HCT116 (cell line): Measurements from ENCODE around the gene TRPV5. TPM values are rescaled to one million over a fixed set of nuclear protein-coding genes. Genes with fewer than 3 reads are reported as not detected.

Experiments used
- ATAC-seq: fragments of 200-7000 bp; cut with Tn5 transposase; 2 replicates; pipeline ENCODE4 v1.9.1; 2020; ENCODE audit warnings: mild to moderate bottlenecking, moderate library complexity
- BruUV-seq: library from RNA; stranded (reverse); fragments of 400-500 nt; replicated peaks from 2 replicates; lab custom pipeline; 2021; lab: Mats Ljungman, UMichigan
- CTCF ChIA-PET: fragments of 300-600 bp; sonication (Branson Sonifier 250); formaldehyde crosslinking; loops from one replicate; lab custom pipeline; 2021; ENCODE audit warnings: antibody characterized with exemption; lab: Charles Lee
- POLR2A ChIA-PET: fragments of 300-600, 350-600 bp; sonication (Branson Sonifier 250); formaldehyde crosslinking; loops from one replicate; lab custom pipeline; 2021; ENCODE audit warnings: antibody characterized with exemption; lab: Charles Lee
- RAD21 ChIA-PET, 2 experiments: fragments of 300-600 bp; sonication (Branson Sonifier 250); formaldehyde crosslinking; loops; one replicate each; lab custom pipeline; 2023; ENCODE audit warnings: low total read pairs in 2 of 2; ENCODE audit not compliant: uncharacterized antibody in 2 of 2, unreplicated experiment in 2 of 2, low non-redundant PET in 1 of 2; lab: Charles Lee
- DNase-seq: peaks from one replicate; pipeline ENCODE4 v3.0.0-alpha.2; 2010; ENCODE audit warnings: low read depth, low spot score
- H2AFZ ChIP-seq: fragments of 200-600 bp; shearing (Covaris generic), sonication (generic); 2 replicates; pipeline ENCODE4 v1.6.1; 2017; ENCODE audit warnings: low read depth, mixed run types, mixed read lengths, antibody characterized with exemption, low read length; ENCODE audit not compliant: poor library complexity, severe bottlenecking
- H3K27ac ChIP-seq: 2 replicates; pipeline ENCODE4 v1.5.1; 2012; ENCODE audit warnings: low read depth, low read length
- H3K27me3 ChIP-seq: fragments of 200-600 bp; sonication (generic); 2 replicates; pipeline ENCODE4 v1.6.1; 2016; ENCODE audit warnings: mixed run types, low read length, mixed read lengths; ENCODE audit not compliant: insufficient read depth
- H3K36me3 ChIP-seq, 2 experiments: fragments of 200-500 bp in 1 of 2; fragments of 200-600 bp in 1 of 2; sonication (Bioruptor generic) in 1 of 2; sonication (generic) in 1 of 2; 2 replicates each; pipeline versions ENCODE4 v1.5.1 to v1.6.1; 2014 to 2016; ENCODE audit warnings: low read length in 2 of 2, inconsistent platforms in 1 of 2, mixed read lengths in 1 of 2, mixed run types in 1 of 2; ENCODE audit not compliant: insufficient read depth in 2 of 2, control insufficient read depth in 1 of 2
- H3K4me1 ChIP-seq, 2 experiments: fragments of 200-600 bp in 1 of 2; sonication (generic) in 1 of 2; 2 replicates each; pipeline versions ENCODE4 v1.5.1 to v1.6.1; 2012 to 2017; ENCODE audit warnings: low read length in 2 of 2, inconsistent platforms in 1 of 2, mild to moderate bottlenecking in 1 of 2, mixed read lengths in 1 of 2, mixed run types in 1 of 2, moderate library complexity in 1 of 2; ENCODE audit not compliant: insufficient read depth in 2 of 2, control insufficient read depth in 1 of 2
- H3K4me2 ChIP-seq: fragments of 200-600 bp; sonication (generic); 2 replicates; pipeline ENCODE4 v1.6.1; 2017; ENCODE audit warnings: mixed run types, low read length, mixed read lengths
- H3K4me3 ChIP-seq, 2 experiments: fragments of 200-600 bp in 1 of 2; sonication (generic) in 1 of 2; replicated peaks in 1 of 2; 2 replicates each; pipeline ENCODE4 v1.5.1; 2011 to 2016; ENCODE audit warnings: low read length in 2 of 2, control low read depth in 1 of 2, low read depth in 1 of 2, mild to moderate bottlenecking in 1 of 2, mixed read lengths in 1 of 2, mixed run types in 1 of 2
- H3K79me2 ChIP-seq: fragments of 200-600 bp; sonication (generic); 2 replicates; pipeline ENCODE4 v1.6.1; 2017; ENCODE audit warnings: mild to moderate bottlenecking, mixed run types, low read length, moderate library complexity, mixed read lengths; ENCODE audit not compliant: insufficient read depth
- H3K9ac ChIP-seq: fragments of 200-600 bp; sonication (generic); 2 replicates; pipeline ENCODE4 v1.6.1; 2016; ENCODE audit warnings: low read length, mixed read lengths
- H3K9me2 ChIP-seq: fragments of 200-600 bp; sonication (generic), shearing (Covaris generic); 2 replicates; pipeline ENCODE4 v1.6.1; 2017; ENCODE audit warnings: mixed run types, mild to moderate bottlenecking, moderate library complexity; ENCODE audit not compliant: insufficient read depth
- H3K9me3 ChIP-seq, 2 experiments: fragments of 200-500 bp in 1 of 2; fragments of 200-600 bp in 1 of 2; sonication (Bioruptor generic) in 1 of 2; sonication (generic) in 1 of 2; 2 replicates each; pipeline ENCODE4 v1.6.1; 2014 to 2017; ENCODE audit warnings: low read length in 2 of 2, mixed read lengths in 2 of 2, inconsistent platforms in 1 of 2, low read depth in 1 of 2, mild to moderate bottlenecking in 1 of 2, mixed run types in 1 of 2, moderate library complexity in 1 of 2; ENCODE audit not compliant: control insufficient read depth in 1 of 2, insufficient read depth in 1 of 2
- H4K20me1 ChIP-seq: fragments of 200-600 bp; sonication (generic), shearing (Covaris generic); 2 replicates; pipeline ENCODE4 v1.6.1; 2017; ENCODE audit warnings: mixed run types, mild to moderate bottlenecking, moderate library complexity; ENCODE audit not compliant: insufficient read depth
- ATF3 ChIP-seq: IDR thresholded peaks from 2 replicates; pipeline ENCODE4 v1.6.1; 2012
- CBX3 ChIP-seq: IDR thresholded peaks from 2 replicates; pipeline ENCODE4 v1.6.1; 2012; ENCODE audit warnings: low read depth
- CEBPB ChIP-seq: IDR thresholded peaks from 2 replicates; pipeline ENCODE4 v1.6.1; 2012; ENCODE audit warnings: low read depth
- EGR1 ChIP-seq: IDR thresholded peaks from 2 replicates; pipeline ENCODE4 v1.6.1; 2012; ENCODE audit warnings: low read depth
- ELF1 ChIP-seq: IDR thresholded peaks from 2 replicates; pipeline ENCODE4 v1.6.1; 2012; ENCODE audit warnings: low read depth, borderline replicate concordance
- EZH2 ChIP-seq: fragments of 200-600 bp; sonication (generic); IDR thresholded peaks from 2 replicates; pipeline ENCODE4 v1.6.1; 2017; ENCODE audit warnings: antibody characterized with exemption, mixed run types
- EZH2phosphoT487 ChIP-seq: fragments of 200-600 bp; IDR thresholded peaks from 2 replicates; pipeline ENCODE4 v1.6.1; 2018; ENCODE audit warnings: antibody characterized with exemption, borderline replicate concordance
- JUND ChIP-seq: IDR thresholded peaks from 2 replicates; pipeline ENCODE4 v1.6.1; 2012
- POLR2A ChIP-seq: IDR thresholded peaks from 2 replicates; pipeline ENCODE4 v1.7.0; 2011; ENCODE audit warnings: borderline replicate concordance; ENCODE audit not compliant: insufficient read depth, insufficient read length; ENCODE audit errors: extremely low read depth
- POLR2AphosphoS5 ChIP-seq: IDR thresholded peaks from 2 replicates; pipeline ENCODE4 v1.6.1; 2011; ENCODE audit warnings: mild to moderate bottlenecking, low read depth, low read length, moderate library complexity
- RAD21 ChIP-seq: IDR thresholded peaks from 2 replicates; pipeline ENCODE4 v1.6.1; 2012; ENCODE audit warnings: low read depth, mild to moderate bottlenecking
- SIN3A ChIP-seq: IDR thresholded peaks from 2 replicates; pipeline ENCODE4 v1.6.1; 2012; ENCODE audit warnings: low read depth
- SP1 ChIP-seq: IDR thresholded peaks from 2 replicates; pipeline ENCODE4 v1.6.1; 2012; ENCODE audit warnings: low read depth
- SRF ChIP-seq: IDR thresholded peaks from 2 replicates; pipeline ENCODE4 v1.6.1; 2012; ENCODE audit warnings: low read depth
- ZFX ChIP-seq: fragments of 450-650 bp; IDR thresholded peaks from 2 replicates; pipeline ENCODE4 v1.6.1; 2017
- ZNF274 ChIP-seq: fragments of 200-500 bp; sonication (Bioruptor generic); IDR thresholded peaks from 2 replicates; pipeline ENCODE4 v1.6.1; 2014; ENCODE audit warnings: mild to moderate bottlenecking, low read depth, low read length, inconsistent platforms
- intact Hi-C: fragments of 100-400 bp; cut with micrococcal nuclease; formaldehyde crosslinking; loops from 2 replicates; pipeline ENCODE4 v1.10.0; 2022
- total RNA-seq: library from RNA; stranded (reverse); gene quantifications from one replicate; pipeline ENCODE4 v1.2.1, GENCODE V29; 2021; ENCODE audit not compliant: unreplicated experiment
- TF ChIP-seq, protein P1 (sequence below): IDR thresholded peaks from 2 replicates; pipeline ENCODE4 v1.6.1; 2012; ENCODE audit warnings: low read depth
- TF ChIP-seq, protein P2 (sequence below), 3 experiments: fragments of 200-600 bp in 1 of 3; sonication (generic) in 1 of 3; IDR thresholded peaks in 2 of 3; conservative IDR thresholded peaks in 1 of 3; 2 replicates each; pipeline ENCODE4 v1.5.1; 2012 to 2017; ENCODE audit warnings: low read depth in 2 of 3, low read length in 2 of 3, antibody characterized with exemption in 1 of 3, borderline replicate concordance in 1 of 3, control low read depth in 1 of 3, mild to moderate bottlenecking in 1 of 3, mixed read lengths in 1 of 3, mixed run types in 1 of 3, moderate library complexity in 1 of 3; ENCODE audit not compliant: insufficient read depth in 1 of 3
- TF ChIP-seq, protein P3 (sequence below): IDR thresholded peaks from 2 replicates; pipeline ENCODE4 v1.6.1; 2011; ENCODE audit warnings: mild to moderate bottlenecking, low read length, moderate library complexity; ENCODE audit not compliant: insufficient replicate concordance; ENCODE audit errors: extremely low read depth

The TRPV5 gene
- total RNA-seq, 1 experiment from 2014 or later: not detected

GRCh38 chr7:142945001-142945400, 11.5 kb upstream of the TRPV5 start:
- ChIA-PET POLR2A (no interaction called here), CTCF (no interaction called here), RAD21 (no interaction called here)
- H3K36me3 ChIP-seq: no peaks in the 10 kb centered on the region
- H3K27ac ChIP-seq: no peak overlapping the region
- no peak for ATAC-seq
- no peaks in the 10 kb centered on the region for H3K4me1 ChIP-seq
- H3K9me2 ChIP-seq: no peaks in the 10 kb centered on the region
- H2AFZ ChIP-seq: no peak overlapping the region
- no peaks in the 10 kb centered on the region for H3K79me2 ChIP-seq
- no peaks in the 10 kb centered on the region for H4K20me1 ChIP-seq
- no peak for DNase-seq
- no peak overlapping the region for H3K4me2 ChIP-seq
- no peak overlapping the region for H3K4me3 ChIP-seq
- intact Hi-C loops: no loop called here
- H3K27me3 ChIP-seq: peaks cover 7% of the 10 kb centered on the region
- no TSS peak for BruUV-seq
- no peak overlapping the region for H3K9ac ChIP-seq
- no peaks in the 10 kb centered on the region for H3K9me3 ChIP-seq
- TF ChIP-seq, protein P1, sequence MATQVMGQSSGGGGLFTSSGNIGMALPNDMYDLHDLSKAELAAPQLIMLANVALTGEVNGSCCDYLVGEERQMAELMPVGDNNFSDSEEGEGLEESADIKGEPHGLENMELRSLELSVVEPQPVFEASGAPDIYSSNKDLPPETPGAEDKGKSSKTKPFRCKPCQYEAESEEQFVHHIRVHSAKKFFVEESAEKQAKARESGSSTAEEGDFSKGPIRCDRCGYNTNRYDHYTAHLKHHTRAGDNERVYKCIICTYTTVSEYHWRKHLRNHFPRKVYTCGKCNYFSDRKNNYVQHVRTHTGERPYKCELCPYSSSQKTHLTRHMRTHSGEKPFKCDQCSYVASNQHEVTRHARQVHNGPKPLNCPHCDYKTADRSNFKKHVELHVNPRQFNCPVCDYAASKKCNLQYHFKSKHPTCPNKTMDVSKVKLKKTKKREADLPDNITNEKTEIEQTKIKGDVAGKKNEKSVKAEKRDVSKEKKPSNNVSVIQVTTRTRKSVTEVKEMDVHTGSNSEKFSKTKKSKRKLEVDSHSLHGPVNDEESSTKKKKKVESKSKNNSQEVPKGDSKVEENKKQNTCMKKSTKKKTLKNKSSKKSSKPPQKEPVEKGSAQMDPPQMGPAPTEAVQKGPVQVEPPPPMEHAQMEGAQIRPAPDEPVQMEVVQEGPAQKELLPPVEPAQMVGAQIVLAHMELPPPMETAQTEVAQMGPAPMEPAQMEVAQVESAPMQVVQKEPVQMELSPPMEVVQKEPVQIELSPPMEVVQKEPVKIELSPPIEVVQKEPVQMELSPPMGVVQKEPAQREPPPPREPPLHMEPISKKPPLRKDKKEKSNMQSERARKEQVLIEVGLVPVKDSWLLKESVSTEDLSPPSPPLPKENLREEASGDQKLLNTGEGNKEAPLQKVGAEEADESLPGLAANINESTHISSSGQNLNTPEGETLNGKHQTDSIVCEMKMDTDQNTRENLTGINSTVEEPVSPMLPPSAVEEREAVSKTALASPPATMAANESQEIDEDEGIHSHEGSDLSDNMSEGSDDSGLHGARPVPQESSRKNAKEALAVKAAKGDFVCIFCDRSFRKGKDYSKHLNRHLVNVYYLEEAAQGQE: no peak
- no peak for TF ChIP-seq CEBPB
- no peak for TF ChIP-seq EZH2phosphoT487
- no peak for TF ChIP-seq RAD21
- TF ChIP-seq SP1: no peak
- TF ChIP-seq POLR2AphosphoS5: no peak
- TF ChIP-seq, protein P2, sequence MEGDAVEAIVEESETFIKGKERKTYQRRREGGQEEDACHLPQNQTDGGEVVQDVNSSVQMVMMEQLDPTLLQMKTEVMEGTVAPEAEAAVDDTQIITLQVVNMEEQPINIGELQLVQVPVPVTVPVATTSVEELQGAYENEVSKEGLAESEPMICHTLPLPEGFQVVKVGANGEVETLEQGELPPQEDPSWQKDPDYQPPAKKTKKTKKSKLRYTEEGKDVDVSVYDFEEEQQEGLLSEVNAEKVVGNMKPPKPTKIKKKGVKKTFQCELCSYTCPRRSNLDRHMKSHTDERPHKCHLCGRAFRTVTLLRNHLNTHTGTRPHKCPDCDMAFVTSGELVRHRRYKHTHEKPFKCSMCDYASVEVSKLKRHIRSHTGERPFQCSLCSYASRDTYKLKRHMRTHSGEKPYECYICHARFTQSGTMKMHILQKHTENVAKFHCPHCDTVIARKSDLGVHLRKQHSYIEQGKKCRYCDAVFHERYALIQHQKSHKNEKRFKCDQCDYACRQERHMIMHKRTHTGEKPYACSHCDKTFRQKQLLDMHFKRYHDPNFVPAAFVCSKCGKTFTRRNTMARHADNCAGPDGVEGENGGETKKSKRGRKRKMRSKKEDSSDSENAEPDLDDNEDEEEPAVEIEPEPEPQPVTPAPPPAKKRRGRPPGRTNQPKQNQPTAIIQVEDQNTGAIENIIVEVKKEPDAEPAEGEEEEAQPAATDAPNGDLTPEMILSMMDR (IDR thresholded peaks at IDR 0.05 in 2 of 3, conservative IDR thresholded peaks at IDR 0.05 in 1 of 3; ENCODE audit: borderline replicate concordance in 1 of 3, insufficient read depth in 1 of 3, low read depth in 2 of 3, low read length in 2 of 3): no peak
- TF ChIP-seq ATF3: no peak
- TF ChIP-seq SIN3A: no peak
- TF ChIP-seq SRF: no peak
- no peak for TF ChIP-seq EGR1
- TF ChIP-seq, protein P3, sequence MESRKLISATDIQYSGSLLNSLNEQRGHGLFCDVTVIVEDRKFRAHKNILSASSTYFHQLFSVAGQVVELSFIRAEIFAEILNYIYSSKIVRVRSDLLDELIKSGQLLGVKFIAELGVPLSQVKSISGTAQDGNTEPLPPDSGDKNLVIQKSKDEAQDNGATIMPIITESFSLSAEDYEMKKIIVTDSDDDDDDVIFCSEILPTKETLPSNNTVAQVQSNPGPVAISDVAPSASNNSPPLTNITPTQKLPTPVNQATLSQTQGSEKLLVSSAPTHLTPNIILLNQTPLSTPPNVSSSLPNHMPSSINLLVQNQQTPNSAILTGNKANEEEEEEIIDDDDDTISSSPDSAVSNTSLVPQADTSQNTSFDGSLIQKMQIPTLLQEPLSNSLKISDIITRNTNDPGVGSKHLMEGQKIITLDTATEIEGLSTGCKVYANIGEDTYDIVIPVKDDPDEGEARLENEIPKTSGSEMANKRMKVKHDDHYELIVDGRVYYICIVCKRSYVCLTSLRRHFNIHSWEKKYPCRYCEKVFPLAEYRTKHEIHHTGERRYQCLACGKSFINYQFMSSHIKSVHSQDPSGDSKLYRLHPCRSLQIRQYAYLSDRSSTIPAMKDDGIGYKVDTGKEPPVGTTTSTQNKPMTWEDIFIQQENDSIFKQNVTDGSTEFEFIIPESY: no peak
- TF ChIP-seq JUND: no peak
- no peak for TF ChIP-seq ELF1
- no peak for TF ChIP-seq CBX3
- no peak for TF ChIP-seq ZFX
- TF ChIP-seq EZH2: no peak
- TF ChIP-seq POLR2A: no peak
- no peak for TF ChIP-seq ZNF274
